Umbilical cord (tissue), 2 donors: Measurements from ENCODE around the gene SLC25A5. TPM values are rescaled to one million over a fixed set of nuclear protein-coding genes. Genes with fewer than 3 reads are reported as not detected.
"Not testable (repeated sequence)": the region's sequence is repeated elsewhere in the genome, so short reads cannot be mapped to it uniquely, and the experiment has no call there.

Source experiments
- DNase-seq: peaks from one replicate; pipeline ENCODE4 v3.0.0-alpha.2; 2015; ENCODE audit warnings: low spot score
- total RNA-seq: library from RNA; depleted of rRNA; stranded (reverse); fragments of >200 nt; gene quantifications from one replicate; pipeline ENCODE4 v1.2.3, GENCODE V29; 2014; ENCODE audit warnings: low replicate concordance; ENCODE audit not compliant: insufficient read depth

The SLC25A5 gene
- total RNA-seq, 1 donor from 2014 or later: 71.0 TPM

- DNase-seq: peak; percentile 28
These were observed 35.2 kb downstream of the SLC25A5 start for GRCh38 chrX:119503484-119503861.

DNA sequence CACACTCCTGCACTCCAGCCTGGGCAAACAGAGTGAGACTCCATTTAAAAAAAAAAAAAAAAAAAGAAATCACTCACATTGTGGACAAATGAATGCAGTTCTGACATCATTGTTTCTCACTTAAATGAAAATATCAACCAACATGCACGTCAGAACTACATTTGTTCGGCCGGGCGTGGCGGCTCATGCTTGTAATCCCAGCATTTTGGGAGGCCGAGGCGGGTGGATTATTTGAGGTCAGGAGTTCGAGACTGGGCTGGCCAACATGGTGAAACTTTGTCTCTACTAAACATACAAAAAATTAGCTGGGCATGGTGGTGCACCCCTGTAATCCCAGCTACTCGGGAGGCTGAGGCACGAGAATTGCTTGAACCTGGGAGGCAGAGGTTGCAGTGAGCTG, 36.9 kb downstream of the SLC25A5 start:
- not testable (repeated sequence) for DNase-seq

- DNase-seq: no peak
These were observed 37.7 kb downstream of the SLC25A5 start for GRCh38 chrX:119505945-119506344.

DNA sequence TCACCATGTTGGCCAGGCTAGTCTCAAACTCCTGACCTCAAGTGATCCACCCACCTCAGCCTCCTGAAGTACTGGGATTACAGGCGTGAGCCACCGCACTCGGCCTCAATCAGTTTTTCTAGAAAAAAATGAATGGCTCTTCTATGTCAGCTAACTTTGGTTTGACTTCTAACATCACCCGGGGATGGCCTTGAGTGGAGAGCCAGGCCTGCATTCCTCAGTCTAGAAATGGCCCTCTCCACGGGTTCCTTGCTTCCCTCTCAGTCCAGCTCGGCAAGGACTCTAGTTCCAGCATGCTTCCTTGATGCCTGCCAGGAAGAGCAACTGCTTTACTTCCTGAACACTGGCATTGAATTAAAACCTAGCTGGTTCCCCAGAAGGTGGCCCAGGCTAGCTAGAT, 39.0 kb downstream of the SLC25A5 start:
- DNase-seq: no peak

DNA sequence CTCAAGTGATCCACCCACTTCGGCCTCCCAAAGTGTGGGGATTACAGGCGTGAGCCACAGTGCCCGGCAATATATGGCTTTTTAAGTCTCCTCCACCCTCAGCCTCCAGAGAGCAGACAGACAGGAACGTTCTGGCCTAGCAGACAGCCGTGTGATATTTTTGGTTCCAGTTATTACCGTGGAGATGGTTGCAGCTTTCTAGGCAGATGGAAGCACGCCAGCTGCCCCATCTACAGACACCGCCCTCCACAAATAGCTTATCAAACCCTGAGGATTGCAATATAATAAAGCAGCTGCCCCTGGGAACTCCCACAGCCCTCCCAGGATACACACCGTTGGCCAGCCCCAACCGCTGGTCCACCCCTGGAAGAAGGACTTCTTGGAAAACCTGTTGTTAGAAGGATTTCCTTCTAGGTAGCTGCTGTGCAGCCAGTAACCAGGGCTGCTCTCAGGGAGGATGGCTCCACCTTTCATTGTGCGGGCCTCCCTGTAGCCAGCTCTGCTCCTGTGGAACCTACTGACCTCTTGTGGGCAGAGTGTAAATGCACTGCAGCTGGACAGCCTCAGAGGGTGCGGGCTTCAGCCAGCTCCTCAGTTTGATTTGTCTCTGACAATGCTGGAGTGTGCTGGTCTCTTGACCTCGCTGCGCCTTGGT, 44.0 kb downstream of the SLC25A5 start:
- peak; percentile 75 for DNase-seq

- DNase-seq: peak; percentile 50
These were observed 48.0 kb downstream of the SLC25A5 start for GRCh38 chrX:119516157-119516702.

GRCh38 chrX:119518371-119518770, 50.1 kb downstream of the SLC25A5 start:
- DNase-seq: no peak

Other genes with a start within 250 kb of the SLC25A5 start
- gene PGRMC1, start 232.2 kb upstream of the SLC25A5 start, total RNA-seq: 147 TPM
- 12.5 TPM for gene SLC25A43, start 69.1 kb upstream of the SLC25A5 start, total RNA-seq
- 22.9 TPM for gene STEEP1, start 97.0 kb downstream of the SLC25A5 start, total RNA-seq
- gene UBE2A, start 106.1 kb downstream of the SLC25A5 start, total RNA-seq: 37.3 TPM
- 4.8 TPM for gene NKRF, start 138.0 kb downstream of the SLC25A5 start, total RNA-seq
- 52.2 TPM for gene SEPTIN6, start 224.7 kb downstream of the SLC25A5 start, total RNA-seq